Hippocampal formation (tissue), 2 donors: ENCODE measurements around the gene CRB1.
A peak's percentile ranks its signal among the peaks of the same experiment; 100 is the strongest.

ENCODE experiments used
- DNase-seq, 2 donors: peaks; one replicate each; lab custom pipeline; 2025; lab: John Stamatoyannopoulos, UW

CRB1 gene

DNA sequence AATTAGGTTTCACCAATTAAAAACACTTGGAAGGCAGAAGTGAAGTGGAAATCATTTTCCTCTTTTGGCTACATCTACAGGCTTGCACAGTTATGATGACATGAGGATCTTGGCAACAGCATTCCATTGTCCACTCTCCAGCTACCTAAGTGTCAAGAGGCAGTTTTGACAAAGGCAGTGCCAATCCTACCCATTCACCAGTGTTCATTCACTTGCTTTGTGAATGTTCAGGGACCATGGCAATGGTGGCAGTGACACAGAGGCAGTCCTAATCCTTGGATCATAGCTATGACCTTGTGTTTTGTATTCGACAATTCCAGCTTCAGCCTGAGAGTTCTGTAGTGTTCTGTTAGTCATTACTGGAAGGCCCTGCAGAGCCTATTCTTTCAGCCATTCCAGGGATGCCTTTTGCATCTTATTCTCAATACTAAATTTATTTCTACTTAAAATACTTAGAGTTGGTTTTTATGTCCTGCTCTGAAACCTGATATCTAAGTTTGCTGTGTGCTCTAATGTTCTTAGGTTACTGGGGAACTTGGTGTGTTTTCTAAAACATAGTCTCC is 36.7 kb downstream of the CRB1 start:
- peak in 1 of 2 donors; percentile 41 for DNase-seq

GRCh38 chr1:197305925-197306324 is 37.9 kb downstream of the CRB1 start:
- DNase-seq: no peak

- peak in 1 of 2 donors; percentile 23 for DNase-seq
Measured at GRCh38 chr1:197306381-197307062, 38.5 kb downstream of the CRB1 start.

- no peak for DNase-seq
Measured at GRCh38 chr1:197307136-197307535, 39.1 kb downstream of the CRB1 start.

DNA sequence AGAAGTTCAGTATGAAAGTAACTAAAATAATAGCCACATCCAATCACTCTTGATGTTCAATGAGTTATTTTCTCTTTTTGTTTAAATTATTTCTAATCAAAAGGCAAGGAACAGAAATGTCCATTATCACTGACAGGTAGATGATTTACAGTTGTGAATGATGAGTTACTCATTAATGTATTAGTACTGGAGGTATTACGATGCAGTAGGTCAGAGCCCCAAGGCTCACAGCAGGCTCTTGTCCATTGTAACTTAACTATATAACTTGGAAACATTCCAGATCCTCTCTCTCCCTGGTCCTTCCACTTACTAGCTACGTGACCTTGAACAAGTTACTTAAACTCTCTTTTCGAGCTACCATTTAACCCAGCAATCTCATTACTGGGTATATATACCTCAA is 39.5 kb downstream of the CRB1 start:
- no peak for DNase-seq

GRCh38 chr1:197311081-197311480 is 43.0 kb downstream of the CRB1 start:
- no peak for DNase-seq

- DNase-seq: no peak
Measured at GRCh38 chr1:197312163-197312562, 44.1 kb downstream of the CRB1 start.

DNA sequence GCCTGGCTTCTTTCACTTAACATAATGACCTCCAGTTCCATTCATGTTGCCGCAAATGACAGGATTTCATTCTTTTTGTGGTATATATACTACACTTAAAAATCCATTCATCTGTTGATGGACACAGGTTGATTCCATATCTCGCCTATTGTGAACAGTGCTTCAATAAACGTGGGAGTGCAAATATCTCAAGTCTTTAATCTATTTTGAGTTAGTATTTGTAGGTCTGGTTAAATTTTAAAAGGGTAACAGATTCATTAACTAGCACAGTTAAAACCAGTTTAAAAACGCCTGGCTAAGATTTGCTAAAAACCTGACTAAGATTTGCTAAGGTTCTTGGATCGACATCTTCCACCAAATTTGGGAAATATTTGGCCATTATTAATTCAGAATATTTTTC is 45.7 kb downstream of the CRB1 start:
- DNase-seq: no peak

- DNase-seq: peak; percentile 39 to 76
Measured at GRCh38 chr1:197314682-197315081, 46.6 kb downstream of the CRB1 start.

GRCh38 chr1:197319631-197320030 is 51.6 kb downstream of the CRB1 start:
- no peak for DNase-seq

DNA sequence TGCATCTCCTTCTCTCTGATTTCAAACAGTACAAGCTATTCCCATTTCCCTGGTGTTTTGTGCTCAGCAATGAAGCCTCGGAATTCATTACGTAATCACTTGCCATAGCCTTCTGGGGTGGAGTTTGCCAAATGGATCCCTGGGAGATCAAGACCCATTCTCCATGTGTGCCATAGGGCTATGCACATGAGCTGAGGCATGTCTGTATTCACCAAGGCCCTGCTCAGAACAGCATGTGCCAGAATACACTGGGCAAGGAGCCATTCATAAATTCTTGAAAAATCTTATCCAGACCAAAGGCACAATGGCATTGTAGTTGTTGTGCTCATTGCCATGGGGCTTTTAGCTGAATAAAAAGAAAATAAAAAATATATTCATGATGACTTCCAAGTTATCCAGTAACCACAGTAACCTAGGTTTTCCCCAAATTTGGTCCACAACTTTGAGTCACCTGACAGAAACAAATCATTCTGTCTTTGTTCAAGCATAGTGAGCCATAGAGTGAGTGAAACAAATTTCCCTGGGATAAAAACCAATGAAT is 53.0 kb downstream of the CRB1 start:
- DNase-seq: peak; percentile 15 to 49

- no peak for DNase-seq
Measured at GRCh38 chr1:197321811-197322210, 53.8 kb downstream of the CRB1 start.

GRCh38 chr1:197327776-197328364 is 59.8 kb downstream of the CRB1 start:
- DNase-seq: peak in 1 of 2 donors; percentile 46

- no peak for DNase-seq
Measured at GRCh38 chr1:197330213-197330612, 62.2 kb downstream of the CRB1 start.

DNA sequence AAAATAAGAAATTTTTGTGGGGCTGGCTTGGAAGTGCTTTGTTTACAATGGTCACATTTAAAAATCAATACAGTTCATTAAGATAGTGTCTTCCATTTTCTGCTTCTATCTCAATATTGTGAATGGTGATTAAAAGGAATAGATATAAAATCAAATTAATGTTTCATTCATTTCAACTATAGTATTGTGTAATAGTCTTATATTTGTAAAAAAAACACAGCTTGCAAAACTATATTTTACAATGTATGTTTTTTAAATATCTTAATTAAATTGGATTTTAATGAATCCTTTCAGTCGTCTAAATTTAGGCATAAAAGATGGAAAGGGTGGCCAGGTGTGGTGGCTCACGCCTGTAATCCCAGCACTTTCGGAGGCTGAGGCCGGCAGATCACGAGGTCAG is 63.5 kb downstream of the CRB1 start:
- DNase-seq: no peak

DNA sequence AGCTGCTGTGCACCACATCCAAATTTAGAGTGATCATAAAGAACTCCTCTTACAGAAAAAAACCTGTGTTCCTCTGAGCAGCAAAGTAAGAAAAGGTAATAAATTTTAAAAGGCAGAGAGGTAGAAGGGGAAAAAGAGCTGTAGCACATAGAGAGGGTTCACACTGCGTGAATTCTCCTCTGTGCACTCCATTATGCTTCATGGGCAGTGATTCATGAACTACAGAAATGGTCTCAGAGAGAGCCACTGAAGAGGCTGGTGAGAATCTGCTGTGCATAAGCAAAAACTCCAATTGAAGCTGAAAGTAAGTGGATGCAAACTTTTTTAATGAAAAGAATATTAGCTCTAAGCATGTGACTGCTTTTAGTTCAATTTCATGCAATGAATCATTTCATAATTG is 65.0 kb downstream of the CRB1 start:
- no peak for DNase-seq

GRCh38 chr1:197336571-197336970 is 68.5 kb downstream of the CRB1 start:
- DNase-seq: no peak

GRCh38 chr1:197339106-197340060 is 71.3 kb downstream of the CRB1 start:
- DNase-seq: no peak

GRCh38 chr1:197341626-197342025 is 73.6 kb downstream of the CRB1 start:
- DNase-seq: no peak

GRCh38 chr1:197342044-197342565 is 74.1 kb downstream of the CRB1 start:
- DNase-seq: no peak

DNA sequence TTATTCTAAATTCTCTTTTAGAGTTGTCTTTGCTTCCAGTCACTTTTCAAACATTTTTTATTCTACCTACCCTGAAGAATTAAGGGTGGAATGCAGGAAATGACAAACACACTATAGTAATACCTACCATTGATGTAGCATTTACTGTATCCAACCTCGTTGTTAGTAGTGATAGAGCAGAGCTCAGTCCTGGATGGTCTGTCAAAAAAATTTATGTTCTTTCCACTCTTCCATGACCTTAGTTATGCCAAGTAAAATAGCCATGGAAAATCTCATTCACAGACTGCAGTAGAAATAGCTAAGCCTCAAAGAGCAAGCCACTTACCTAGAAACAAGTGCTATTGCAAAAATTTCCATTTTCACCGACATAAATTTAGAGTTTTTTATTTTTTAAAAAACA is 74.6 kb downstream of the CRB1 start:
- no peak for DNase-seq
